Activated CD4-positive, alpha-beta T cell treated with anti-CD3 and anti-CD28 coated beads, Interleukin-2, amount 50 U/mL, for 24 hours (primary cell): ENCODE measurements around the gene PIMREG.

Source experiments
- DNase-seq, 2 donors: peaks; one replicate each; pipeline ENCODE4 v3.0.0-alpha.2; 2020; ENCODE audit warnings: low read depth in 1 of 2, low spot score in 1 of 2

The PIMREG gene

GRCh38 chr17:6437466-6437865, 6.8 kb upstream of the PIMREG start:
- no peak for DNase-seq

GRCh38 chr17:6437956-6438355, 6.3 kb upstream of the PIMREG start:
- DNase-seq = no peak

- DNase-seq = no peak
These were observed 4.3 kb upstream of the PIMREG start for GRCh38 chr17:6439951-6440350.

GRCh38 chr17:6442775-6443174, 1.5 kb upstream of the PIMREG start:
- DNase-seq = no peak

GRCh38 chr17:6444571-6445335, 498 bp downstream of the PIMREG start:
- no peak for DNase-seq

- DNase-seq = no peak
These were observed 2.4 kb downstream of the PIMREG start for GRCh38 chr17:6446516-6447100.

GRCh38 chr17:6448473-6448872, 4.2 kb downstream of the PIMREG start:
- no peak for DNase-seq

GRCh38 chr17:6449307-6449706, 5.1 kb downstream of the PIMREG start:
- no peak for DNase-seq

GRCh38 chr17:6450926-6451832, 6.9 kb downstream of the PIMREG start:
- no peak for DNase-seq

GRCh38 chr17:6452471-6453266, 8.4 kb downstream of the PIMREG start:
- no peak for DNase-seq

- no peak for DNase-seq
These were observed 9.2 kb downstream of the PIMREG start for GRCh38 chr17:6453279-6454024.

- DNase-seq = no peak
These were observed 10.5 kb downstream of the PIMREG start for GRCh38 chr17:6454495-6455320.

- DNase-seq = peak in 1 of 2 donors; percentile 10
These were observed 11.1 kb downstream of the PIMREG start for GRCh38 chr17:6455321-6455705.

GRCh38 chr17:6456321-6456720, 12.1 kb downstream of the PIMREG start:
- no peak for DNase-seq

- DNase-seq = no peak
These were observed 12.8 kb downstream of the PIMREG start for GRCh38 chr17:6456914-6457687.

GRCh38 chr17:6457688-6458459, 13.6 kb downstream of the PIMREG start:
- DNase-seq = no peak

GRCh38 chr17:6458460-6458950, 14.2 kb downstream of the PIMREG start:
- no peak for DNase-seq
